WI38 (cell line): Measurements from ENCODE around the gene HLA-DQA1.

ENCODE experiments used
- H3K4me3 ChIP-seq: 2 replicates; pipeline ENCODE4 v1.5.1; 2011; ENCODE audit warnings: low read depth, mild to moderate bottlenecking, control low read depth, low read length
- TF ChIP-seq, protein P1 (sequence below): IDR thresholded peaks from 2 replicates; pipeline ENCODE4 v1.5.1; 2012; ENCODE audit warnings: low read depth, mild to moderate bottlenecking, control low read depth, low read length

HLA-DQA1 gene

GRCh38 chr6:32610682-32611296, 26.4 kb upstream of the HLA-DQA1 start:
- TF ChIP-seq, protein P1, sequence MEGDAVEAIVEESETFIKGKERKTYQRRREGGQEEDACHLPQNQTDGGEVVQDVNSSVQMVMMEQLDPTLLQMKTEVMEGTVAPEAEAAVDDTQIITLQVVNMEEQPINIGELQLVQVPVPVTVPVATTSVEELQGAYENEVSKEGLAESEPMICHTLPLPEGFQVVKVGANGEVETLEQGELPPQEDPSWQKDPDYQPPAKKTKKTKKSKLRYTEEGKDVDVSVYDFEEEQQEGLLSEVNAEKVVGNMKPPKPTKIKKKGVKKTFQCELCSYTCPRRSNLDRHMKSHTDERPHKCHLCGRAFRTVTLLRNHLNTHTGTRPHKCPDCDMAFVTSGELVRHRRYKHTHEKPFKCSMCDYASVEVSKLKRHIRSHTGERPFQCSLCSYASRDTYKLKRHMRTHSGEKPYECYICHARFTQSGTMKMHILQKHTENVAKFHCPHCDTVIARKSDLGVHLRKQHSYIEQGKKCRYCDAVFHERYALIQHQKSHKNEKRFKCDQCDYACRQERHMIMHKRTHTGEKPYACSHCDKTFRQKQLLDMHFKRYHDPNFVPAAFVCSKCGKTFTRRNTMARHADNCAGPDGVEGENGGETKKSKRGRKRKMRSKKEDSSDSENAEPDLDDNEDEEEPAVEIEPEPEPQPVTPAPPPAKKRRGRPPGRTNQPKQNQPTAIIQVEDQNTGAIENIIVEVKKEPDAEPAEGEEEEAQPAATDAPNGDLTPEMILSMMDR = no peak
- H3K4me3 ChIP-seq = no peak overlapping the region

- TF ChIP-seq, protein P1 = no peak
- no peak overlapping the region for H3K4me3 ChIP-seq
Measured at GRCh38 chr6:32613475-32613874, 23.7 kb upstream of the HLA-DQA1 start.

DNA sequence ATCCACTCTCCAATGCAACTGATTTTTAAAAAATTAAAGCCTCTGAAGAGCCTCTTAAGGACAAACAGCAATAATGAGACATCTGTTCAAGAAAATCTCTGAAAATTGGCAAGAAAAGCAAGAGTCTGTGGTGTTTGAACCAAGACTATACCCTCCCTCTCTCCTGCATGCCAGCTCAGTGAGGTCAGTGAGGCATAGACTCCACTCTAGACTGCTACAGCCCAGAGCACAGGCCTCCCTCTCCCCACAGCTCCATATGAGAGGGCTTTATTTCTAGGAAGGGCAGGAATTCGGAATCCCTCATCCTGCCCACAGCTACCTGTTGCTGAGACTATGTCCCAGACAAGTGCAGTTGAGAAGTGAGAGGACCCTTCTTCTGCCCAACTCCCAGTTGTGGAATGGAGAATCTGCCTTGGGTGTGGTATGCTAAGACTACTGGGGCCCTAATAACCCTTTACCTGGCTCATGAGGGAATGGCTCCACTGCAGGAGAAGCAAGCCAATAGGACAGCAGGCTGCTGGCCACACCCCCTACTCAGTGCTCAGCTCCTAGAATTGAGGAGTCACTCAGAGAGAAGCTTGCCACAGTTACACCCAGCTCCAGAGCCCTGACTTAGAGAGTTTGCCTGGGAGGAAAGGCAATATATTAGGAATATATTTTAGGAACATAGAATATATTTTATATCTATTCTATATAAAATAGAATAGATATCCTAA, 22.7 kb upstream of the HLA-DQA1 start:
- no peak overlapping the region for H3K4me3 ChIP-seq
- TF ChIP-seq, protein P1 = no peak

- TF ChIP-seq, protein P1 = no peak
- H3K4me3 ChIP-seq = no peak overlapping the region
Measured at GRCh38 chr6:32615885-32616532, 21.2 kb upstream of the HLA-DQA1 start.

- TF ChIP-seq, protein P1 = no peak
- no peak overlapping the region for H3K4me3 ChIP-seq
Measured at GRCh38 chr6:32617751-32618150, 19.5 kb upstream of the HLA-DQA1 start.

GRCh38 chr6:32621372-32621771, 15.8 kb upstream of the HLA-DQA1 start:
- TF ChIP-seq, protein P1 = no peak

More at GRCh38 chr6:32621372-32621771, 15.8 kb upstream of the HLA-DQA1 start:
- no peak overlapping the region for H3K4me3 ChIP-seq
